ENCODE data around the gene ROGDI.

ROGDI gene

DNA sequence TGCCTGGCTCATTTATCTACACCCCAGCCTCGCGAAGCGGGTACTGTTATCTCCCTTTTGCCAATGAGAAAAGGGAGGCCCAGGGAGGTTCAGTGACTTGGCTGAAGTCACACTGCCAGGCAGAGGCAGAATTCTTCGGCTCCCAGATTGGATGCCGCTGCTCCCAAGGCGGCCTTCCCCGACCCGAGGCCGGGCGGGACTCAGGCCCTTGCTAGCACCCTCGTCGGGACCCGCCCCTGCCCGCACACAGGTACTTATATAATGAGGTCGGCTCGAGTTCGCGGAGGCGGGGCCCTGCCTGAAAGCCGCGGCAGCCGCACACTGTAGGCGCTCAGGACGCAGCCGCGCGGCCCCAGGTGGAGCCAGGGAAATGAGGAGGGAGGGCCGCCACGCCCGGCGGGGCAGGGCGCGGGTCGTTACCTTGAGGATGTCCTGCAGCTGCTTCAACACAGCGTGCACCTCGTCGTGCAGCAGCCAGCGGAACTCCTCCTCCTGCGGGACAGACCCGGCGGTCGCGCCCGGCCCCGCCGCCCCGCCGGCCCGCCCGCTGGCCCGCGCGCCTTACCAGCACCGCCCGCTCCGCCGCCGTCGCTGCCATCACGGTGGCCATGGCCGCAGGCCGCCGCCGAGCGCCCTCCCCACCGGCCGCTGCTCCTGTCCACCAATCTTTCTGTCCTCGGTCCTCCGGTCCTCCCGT, at the start of gene ROGDI:
TSS of gene ROGDI (minus strand) at position 672 of the 697 bp plus-strand sequence. CDS start at position 610, 62 bp downstream.
- no peak for DNase-seq

- DNase-seq: no peak
Measured at GRCh38 chr16:4850211-4850610, 47.8 kb upstream of the ROGDI start.

GRCh38 chr16:4847774-4848587, 45.5 kb upstream of the ROGDI start:
- DNase-seq: no peak

DNA sequence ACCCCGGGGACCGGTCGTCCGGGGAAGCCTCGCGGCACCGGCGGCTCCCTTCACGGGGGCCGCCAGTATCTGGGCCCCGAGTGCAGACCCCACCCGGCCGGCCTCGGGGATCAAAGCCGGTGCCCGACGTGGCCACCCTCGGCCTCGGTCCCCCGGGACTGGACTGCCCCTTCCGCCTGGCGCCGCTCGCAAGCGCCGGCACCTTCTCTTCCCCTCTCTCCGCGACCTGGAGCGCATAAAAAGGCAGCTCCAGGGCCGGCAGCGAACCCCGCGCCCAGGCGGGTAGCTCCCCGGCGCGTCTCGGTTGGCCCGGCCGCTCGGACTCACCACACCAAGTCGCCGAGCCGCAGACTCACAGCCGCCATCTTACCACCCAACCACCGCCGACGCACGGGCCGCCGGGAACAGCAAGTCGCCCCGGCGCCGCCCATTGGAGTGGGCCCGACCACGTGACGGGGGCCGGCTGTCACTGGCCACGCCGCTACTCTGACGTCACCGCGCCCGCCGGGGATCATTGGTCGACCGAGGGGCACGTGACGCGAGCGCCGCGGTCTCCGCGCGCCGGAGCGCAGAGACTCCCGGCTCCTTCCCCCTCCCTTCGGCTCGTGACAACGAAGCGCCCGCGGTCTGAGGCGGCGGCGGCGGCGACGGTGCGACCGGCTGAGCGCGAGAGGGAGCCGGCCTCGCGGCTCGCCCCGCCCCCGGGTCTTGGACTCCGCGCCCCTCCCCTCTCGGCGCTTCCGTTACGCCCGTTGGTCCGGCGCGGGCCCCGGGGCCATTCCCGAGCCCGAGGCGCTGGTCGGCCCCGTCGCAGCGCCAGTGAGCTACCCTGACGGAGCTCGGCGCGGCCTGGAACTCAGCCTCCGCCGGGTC, 44.7 kb upstream of the ROGDI start, which contains the start of the genes GLYR1 and UBN1:
TSS of gene GLYR1 (minus strand) at position 388 of the 873 bp plus-strand sequence. CDS start at position 365, 23 bp downstream.
TSS of gene UBN1 (plus strand) at position 581 of the 873 bp plus-strand sequence. CDS start 5,437 bp downstream, outside the sequence.
- DNase-seq: peak; percentile 95

- DNase-seq: no peak
Measured at GRCh38 chr16:4846503-4846900, 44.1 kb upstream of the ROGDI start.

DNA sequence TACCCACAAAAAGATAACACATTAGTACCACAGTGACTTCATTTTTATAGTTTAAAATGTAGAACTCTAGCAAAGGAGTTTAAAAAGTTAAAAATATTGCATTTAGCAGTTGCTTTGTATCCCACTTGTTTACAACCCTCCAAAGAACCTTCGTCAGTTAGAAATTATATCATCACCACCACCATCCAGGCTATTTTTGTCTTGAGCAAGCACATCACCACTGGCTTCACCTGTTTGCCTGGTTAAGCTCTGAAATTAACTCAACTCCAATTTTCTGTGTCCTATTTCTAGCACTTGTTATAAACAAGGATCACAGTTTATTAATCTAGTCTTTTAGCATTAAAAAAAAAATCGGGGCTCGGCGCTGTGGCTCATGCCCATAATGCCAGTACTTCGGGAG, 38.6 kb upstream of the ROGDI start:
- no peak for DNase-seq

DNA sequence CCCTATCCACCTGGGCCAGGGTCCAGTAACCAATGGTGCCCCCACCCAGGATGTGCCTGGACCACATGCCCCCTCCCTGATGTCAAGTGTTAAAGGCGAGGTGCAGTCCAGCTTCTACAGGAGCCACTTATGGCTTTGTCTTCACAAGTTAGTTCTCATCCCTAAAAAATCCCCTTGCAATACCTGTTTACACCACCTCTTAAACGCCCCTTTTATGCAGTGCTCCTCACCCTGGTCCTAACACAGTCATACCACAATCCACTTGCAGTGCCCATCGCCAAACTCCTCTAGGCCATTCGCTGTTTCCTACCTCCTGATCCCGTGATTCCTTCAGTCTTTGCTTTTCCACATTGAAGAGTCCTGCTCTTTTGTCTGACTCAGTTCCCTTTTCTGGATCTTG, 37.5 kb upstream of the ROGDI start:
- DNase-seq: no peak

GRCh38 chr16:4837733-4838501, 35.5 kb upstream of the ROGDI start:
- no peak for DNase-seq

GRCh38 chr16:4836727-4837126, 34.3 kb upstream of the ROGDI start:
- DNase-seq: no peak

GRCh38 chr16:4833584-4833983, 31.2 kb upstream of the ROGDI start:
- no peak for DNase-seq

DNA sequence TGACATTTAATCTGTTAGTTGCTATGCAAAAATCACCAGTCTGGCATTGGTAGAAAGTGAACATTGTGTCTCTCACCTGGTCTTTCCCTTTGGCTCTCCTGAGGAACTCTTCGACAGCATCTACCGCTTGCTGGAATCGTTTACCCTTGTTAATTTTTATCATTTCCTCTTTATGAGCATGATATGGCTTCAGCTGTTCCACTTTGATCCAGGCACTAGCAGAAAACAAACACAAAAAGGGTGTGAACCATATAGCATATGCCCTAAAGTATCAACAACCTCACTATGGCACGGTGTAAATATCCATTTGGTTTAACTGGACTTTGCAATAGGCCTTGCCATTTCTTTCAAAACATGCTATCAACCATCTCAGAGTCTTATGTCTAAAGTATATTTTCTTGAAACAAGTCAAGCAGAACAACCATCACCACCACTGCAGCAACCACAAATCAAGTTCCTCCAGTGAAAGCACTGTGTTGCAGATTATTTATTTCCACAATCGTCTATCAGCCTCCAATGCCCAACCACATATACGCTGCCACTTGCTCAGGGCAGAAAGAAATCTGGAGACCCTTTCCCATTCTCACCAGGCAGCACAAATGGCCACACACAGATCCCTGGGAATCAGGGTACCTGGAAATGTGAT, 30.4 kb upstream of the ROGDI start:
- no peak for DNase-seq

GRCh38 chr16:4831616-4832015, 29.2 kb upstream of the ROGDI start:
- DNase-seq: no peak

- DNase-seq: no peak
Measured at GRCh38 chr16:4830408-4830807, 28.0 kb upstream of the ROGDI start.

DNA sequence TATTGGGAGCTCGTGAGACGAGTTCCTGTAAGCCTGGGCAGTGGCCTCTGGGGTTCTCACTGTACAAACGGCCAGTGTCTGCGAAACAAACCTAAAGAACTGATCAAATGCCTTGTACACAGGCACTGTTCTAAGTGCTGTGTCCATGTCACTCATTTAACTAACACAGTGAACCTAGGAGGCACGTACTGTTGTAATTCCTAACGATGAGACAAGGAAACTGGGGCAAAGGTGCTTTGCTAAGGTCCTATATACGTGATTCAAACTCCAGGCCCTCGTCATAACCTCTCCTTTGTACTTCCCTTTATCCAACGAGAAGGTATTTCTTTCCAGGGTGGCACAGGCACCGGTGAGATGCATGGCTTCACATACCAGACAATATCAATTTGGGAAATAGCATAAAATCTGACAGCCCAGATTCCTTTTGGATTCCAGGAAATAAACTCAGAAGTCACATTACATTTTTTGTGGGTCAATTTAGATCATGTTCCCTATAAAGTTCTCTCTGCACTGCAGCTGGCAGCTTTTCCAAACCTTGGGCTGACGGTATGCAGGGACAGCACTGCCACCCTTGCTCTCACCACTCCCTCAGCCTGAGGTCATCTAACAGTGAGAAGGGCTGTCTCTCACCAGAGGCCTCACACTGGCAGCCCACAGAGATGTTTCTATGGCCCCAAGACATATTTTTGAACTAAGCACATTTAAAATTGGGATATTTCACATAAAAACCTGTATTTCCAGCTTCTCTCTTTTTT, 26.3 kb upstream of the ROGDI start:
- DNase-seq: no peak

GRCh38 chr16:4826980-4827379, 24.5 kb upstream of the ROGDI start:
- DNase-seq: no peak

GRCh38 chr16:4826526-4826925, 24.1 kb upstream of the ROGDI start:
- DNase-seq: no peak

- no peak for DNase-seq
Measured at GRCh38 chr16:4825196-4825595, 22.8 kb upstream of the ROGDI start.

- no peak for DNase-seq
Measured at GRCh38 chr16:4820652-4821051, 18.2 kb upstream of the ROGDI start.

- no peak for DNase-seq
Measured at GRCh38 chr16:4814542-4815173, 12.2 kb upstream of the ROGDI start.

DNA sequence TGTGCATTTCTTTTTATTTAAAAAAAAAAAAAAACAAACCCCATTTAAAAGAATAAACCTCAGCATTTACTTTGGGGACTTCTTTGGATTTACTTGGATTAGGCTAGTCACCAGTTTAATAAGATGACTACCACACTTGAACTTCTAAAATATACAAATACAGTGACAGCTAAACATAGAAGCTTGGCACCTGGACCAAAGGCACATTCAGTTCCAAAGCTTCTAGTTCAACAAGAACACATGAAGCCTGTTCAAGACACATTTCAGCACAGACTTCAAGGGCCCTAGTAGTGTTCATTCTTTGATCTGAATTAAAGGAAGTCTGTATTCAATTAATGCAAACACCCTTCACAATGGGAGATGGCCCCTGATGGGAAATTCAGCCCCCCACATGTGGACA, 11.6 kb upstream of the ROGDI start:
- no peak for DNase-seq
